Muscle layer of colon (tissue), 2 donors: Measurements from ENCODE around the gene ENG.

Experiments used
- H3K27ac ChIP-seq: one replicate; pipeline ENCODE4 v1.7.0; 2013; ENCODE audit warnings: low read depth, mild to moderate bottlenecking, low read length, moderate library complexity
- H3K27me3 ChIP-seq, 2 donors: one replicate each; pipeline ENCODE4 v1.7.0; 2013; ENCODE audit warnings: low read length in 2 of 2, mild to moderate bottlenecking in 2 of 2; ENCODE audit not compliant: insufficient read depth in 2 of 2, control insufficient read depth in 1 of 2
- H3K36me3 ChIP-seq: one replicate; pipeline ENCODE4 v1.7.0; 2013; ENCODE audit warnings: mild to moderate bottlenecking, low read length; ENCODE audit not compliant: insufficient read depth
- H3K4me1 ChIP-seq: one replicate; pipeline ENCODE4 v1.7.0; 2013; ENCODE audit warnings: mild to moderate bottlenecking, low read length; ENCODE audit not compliant: insufficient read depth
- H3K4me3 ChIP-seq, 2 donors: one replicate each; pipeline ENCODE4 v1.7.0; 2013; ENCODE audit warnings: low read length in 2 of 2, low read depth in 1 of 2, mild to moderate bottlenecking in 1 of 2, moderate library complexity in 1 of 2
- H3K9ac ChIP-seq: one replicate; pipeline ENCODE4 v1.7.0; 2013; ENCODE audit warnings: low read length
- H3K9me3 ChIP-seq: one replicate; pipeline ENCODE4 v1.7.0; 2013; ENCODE audit warnings: mild to moderate bottlenecking, low read length
- donor health status: abdominal sarcoma.
- donor health status: Adenocarcinoma of cecum.

Gene ENG

GRCh38 chr9:127869310-127870152, 15.1 kb upstream of the ENG start:
- peaks cover 14% of the 10 kb centered on the region for H3K4me1 ChIP-seq
- H3K4me3 ChIP-seq = no peak overlapping the region
- H3K9me3 ChIP-seq = no peaks in the 10 kb centered on the region
- no peak overlapping the region for H3K27ac ChIP-seq
- no peaks in the 10 kb centered on the region for H3K27me3 ChIP-seq
- peaks cover 25% of the 10 kb centered on the region for H3K36me3 ChIP-seq
- no peak overlapping the region for H3K9ac ChIP-seq

- H3K9ac ChIP-seq = no peak overlapping the region
- no peaks in the 10 kb centered on the region for H3K27me3 ChIP-seq
- no peak overlapping the region for H3K4me3 ChIP-seq
- H3K9me3 ChIP-seq = no peaks in the 10 kb centered on the region
- peaks cover 25% of the 10 kb centered on the region for H3K36me3 ChIP-seq
- H3K4me1 ChIP-seq = peaks cover 3% of the 10 kb centered on the region
- no peak overlapping the region for H3K27ac ChIP-seq
Observed at GRCh38 chr9:127868278-127868902, 13.9 kb upstream of the ENG start.

- H3K4me1 ChIP-seq = no peaks in the 10 kb centered on the region
- H3K4me3 ChIP-seq = no peak overlapping the region
- H3K9ac ChIP-seq = no peak overlapping the region
- peaks cover 25% of the 10 kb centered on the region for H3K36me3 ChIP-seq
- H3K9me3 ChIP-seq = no peaks in the 10 kb centered on the region
- no peak overlapping the region for H3K27ac ChIP-seq
- H3K27me3 ChIP-seq = no peaks in the 10 kb centered on the region
Observed at GRCh38 chr9:127867356-127868277, 13.2 kb upstream of the ENG start.

GRCh38 chr9:127866535-127866934, 12.1 kb upstream of the ENG start:
- H3K4me1 ChIP-seq = peaks cover 5% of the 10 kb centered on the region
- H3K27ac ChIP-seq = no peak overlapping the region
- no peaks in the 10 kb centered on the region for H3K27me3 ChIP-seq
- H3K9ac ChIP-seq = no peak overlapping the region
- H3K4me3 ChIP-seq = no peak overlapping the region
- H3K9me3 ChIP-seq = no peaks in the 10 kb centered on the region
- H3K36me3 ChIP-seq = peaks cover 16% of the 10 kb centered on the region

- no peak overlapping the region for H3K27ac ChIP-seq
- H3K9ac ChIP-seq = no peak overlapping the region
- peaks cover 10% of the 10 kb centered on the region for H3K4me1 ChIP-seq
Observed at GRCh38 chr9:127865645-127866464, 11.4 kb upstream of the ENG start.

GRCh38 chr9:127863191-127863621, 8.7 kb upstream of the ENG start:
- no peaks in the 10 kb centered on the region for H3K27me3 ChIP-seq
- H3K27ac ChIP-seq = no peak overlapping the region
- H3K9me3 ChIP-seq = no peaks in the 10 kb centered on the region
- H3K9ac ChIP-seq = no peak overlapping the region
- H3K4me1 ChIP-seq = peaks cover 10% of the 10 kb centered on the region
- no peak overlapping the region for H3K4me3 ChIP-seq
- H3K36me3 ChIP-seq = peaks cover 9% of the 10 kb centered on the region

More at GRCh38 chr9:127865645-127866464, 11.4 kb upstream of the ENG start:
- H3K4me3 ChIP-seq = no peak overlapping the region
- H3K27me3 ChIP-seq = no peaks in the 10 kb centered on the region
- H3K36me3 ChIP-seq = peaks cover 12% of the 10 kb centered on the region
- no peaks in the 10 kb centered on the region for H3K9me3 ChIP-seq

- H3K4me1 ChIP-seq = peaks cover 10% of the 10 kb centered on the region
- no peaks in the 10 kb centered on the region for H3K27me3 ChIP-seq
- H3K27ac ChIP-seq = no peak overlapping the region
- no peak overlapping the region for H3K9ac ChIP-seq
- no peaks in the 10 kb centered on the region for H3K9me3 ChIP-seq
- peaks cover under 1% of the 10 kb centered on the region for H3K36me3 ChIP-seq
- no peak overlapping the region for H3K4me3 ChIP-seq
Observed at GRCh38 chr9:127862075-127863011, 7.9 kb upstream of the ENG start.

GRCh38 chr9:127860779-127861178, 6.3 kb upstream of the ENG start:
- Histone ChIP-seq H3K27ac (no peak overlapping the region), H3K9ac (no peak overlapping the region), H3K27me3 (no peaks in the 10 kb centered on the region), H3K9me3 (no peaks in the 10 kb centered on the region), H3K36me3 (no peaks in the 10 kb centered on the region), H3K4me3 (no peak overlapping the region), H3K4me1 (peaks cover 10% of the 10 kb centered on the region)

GRCh38 chr9:127860260-127860659, 5.8 kb upstream of the ENG start:
- H3K9ac ChIP-seq = no peak overlapping the region
- H3K36me3 ChIP-seq = no peaks in the 10 kb centered on the region
- H3K9me3 ChIP-seq = no peaks in the 10 kb centered on the region
- H3K4me1 ChIP-seq = peaks cover 10% of the 10 kb centered on the region
- no peak overlapping the region for H3K27ac ChIP-seq
- H3K4me3 ChIP-seq = no peak overlapping the region
- no peaks in the 10 kb centered on the region for H3K27me3 ChIP-seq

GRCh38 chr9:127858041-127858512, 3.6 kb upstream of the ENG start:
- Histone ChIP-seq H3K9ac (no peak overlapping the region), H3K27ac (no peak overlapping the region), H3K4me3 (no peak overlapping the region), H3K27me3 (no peaks in the 10 kb centered on the region), H3K9me3 (no peaks in the 10 kb centered on the region), H3K4me1 (peaks cover 10% of the 10 kb centered on the region), H3K36me3 (no peaks in the 10 kb centered on the region)
